Activated T-cell treated with anti-CD3 and anti-CD28 coated beads, Interleukin-2, amount 50 U/mL, for 48 hours (primary cell): ENCODE data around the gene UPK1A.
A peak's percentile ranks its signal among the peaks of the same experiment; 100 is the strongest.

ENCODE experiments used
- DNase-seq, 2 experiments: peaks; one replicate each; pipeline ENCODE4 v3.0.0-alpha.2; 2020

The UPK1A gene

DNA sequence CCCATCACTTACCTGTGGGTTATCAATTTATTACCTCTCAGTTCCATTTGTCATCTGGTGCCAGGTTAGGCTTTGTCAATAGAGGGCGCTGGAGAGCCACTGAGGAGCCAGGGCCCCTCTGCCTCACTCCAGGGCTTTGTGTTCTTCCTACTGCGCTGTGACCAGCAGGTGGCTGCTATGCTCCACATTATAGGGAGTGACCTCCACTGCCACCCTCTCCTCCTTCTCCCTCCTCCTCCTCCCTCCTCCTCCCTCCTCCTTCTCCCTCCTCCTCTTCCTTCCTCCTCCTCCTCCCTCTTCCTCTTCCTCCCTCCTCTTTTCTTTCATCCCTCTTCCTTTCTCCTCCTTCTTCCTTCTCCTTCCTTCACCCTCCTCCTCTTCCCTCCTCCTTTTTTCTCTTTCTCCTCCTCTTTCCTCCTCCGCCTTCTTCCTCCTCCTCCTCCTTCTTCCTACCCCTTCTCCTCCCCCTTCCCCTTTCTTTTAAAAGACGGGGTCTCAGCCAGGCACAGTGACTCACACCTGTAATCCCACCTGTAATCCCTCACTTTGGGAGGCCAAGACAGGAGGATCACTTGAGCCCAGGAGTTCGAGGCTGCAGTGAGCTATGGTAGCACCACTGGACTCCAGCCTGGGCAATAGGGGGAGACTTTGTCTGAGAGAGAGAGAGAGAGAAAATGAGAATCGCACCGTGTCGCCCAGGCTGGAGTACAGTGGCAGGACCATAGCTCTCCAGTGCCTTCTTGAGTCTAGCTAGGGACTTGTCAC lies 27.7 kb downstream of the UPK1A start:
- DNase-seq = peak; percentile 94 to 96

DNA sequence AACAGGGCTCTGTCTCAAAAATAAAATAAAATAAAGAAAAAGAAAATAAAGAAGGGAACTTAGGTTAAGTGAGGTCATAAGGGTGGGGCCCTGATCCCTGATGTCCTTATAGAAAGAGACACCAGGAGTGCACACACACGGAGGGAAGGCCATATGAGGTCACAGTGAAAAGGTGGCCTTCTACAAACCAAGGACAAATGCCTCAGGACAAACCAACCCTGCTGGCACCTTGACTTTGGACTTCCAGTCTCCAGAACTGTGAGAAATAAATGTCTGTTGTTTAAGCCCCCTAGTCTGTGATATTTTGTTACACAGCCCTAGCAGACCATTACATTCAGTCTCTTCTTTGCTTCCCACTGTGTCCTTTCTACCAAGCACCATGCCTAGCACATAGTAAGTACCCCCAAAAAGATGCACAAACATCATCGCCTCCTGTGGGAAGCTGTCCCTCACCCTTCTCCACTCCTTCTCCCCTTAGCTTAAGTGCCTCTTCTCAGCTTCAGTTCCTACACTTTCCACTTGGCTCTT lies 29.6 kb downstream of the UPK1A start:
- no peak for DNase-seq

DNA sequence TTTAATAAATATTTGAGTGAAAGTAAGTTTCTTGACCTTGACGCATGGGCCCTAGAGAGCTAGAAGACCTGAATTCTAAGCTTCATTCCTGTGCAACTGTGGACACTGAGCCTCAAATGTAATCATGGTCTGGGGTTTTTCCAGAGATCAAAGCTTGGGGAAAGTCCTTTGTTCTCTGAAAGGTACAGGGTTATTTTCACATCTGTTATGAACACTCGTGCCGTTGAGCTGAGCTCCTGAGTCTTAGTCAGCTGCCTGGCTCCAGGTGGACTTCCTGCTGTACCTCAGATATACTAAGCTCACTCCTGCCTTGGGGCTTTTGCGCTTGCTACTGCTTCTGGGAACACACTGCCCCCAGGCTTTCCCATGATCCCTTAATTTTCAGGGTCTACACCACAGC lies 30.5 kb downstream of the UPK1A start:
- peak in 1 of 2 experiments; percentile 39 for DNase-seq

- DNase-seq = peak; percentile 93 to 95
These were observed 36.1 kb downstream of the UPK1A start for GRCh38 chr19:35702223-35703012.

DNA sequence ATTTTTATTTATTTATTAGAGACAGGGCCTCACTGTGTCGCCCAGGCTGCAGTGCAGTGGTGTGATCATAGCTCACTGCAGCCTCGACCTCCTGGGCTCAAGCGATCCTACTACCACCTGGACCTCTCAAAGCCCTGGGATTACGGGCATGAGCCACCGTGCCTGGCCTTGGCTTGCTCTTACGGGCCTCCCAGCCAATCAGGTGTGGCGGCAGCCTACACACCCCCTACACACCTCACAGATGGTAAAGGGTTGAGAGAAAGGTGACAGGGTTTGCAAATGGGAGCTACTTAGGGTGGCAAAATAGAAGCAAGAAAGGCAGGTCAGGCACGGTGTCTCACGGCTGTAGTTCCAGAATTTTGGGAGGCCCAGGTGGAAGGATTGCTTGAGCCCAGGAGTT lies 37.0 kb downstream of the UPK1A start:
- DNase-seq = no peak

- DNase-seq = peak in 1 of 2 experiments; percentile 48
These were observed 37.9 kb downstream of the UPK1A start, which contains the start of gene ZBTB32 for GRCh38 chr19:35704218-35704617. Gene ZBTB32 (plus strand): TSS chr19:35704558. CDS start chr19:35714627, 10,069 bp downstream.

DNA sequence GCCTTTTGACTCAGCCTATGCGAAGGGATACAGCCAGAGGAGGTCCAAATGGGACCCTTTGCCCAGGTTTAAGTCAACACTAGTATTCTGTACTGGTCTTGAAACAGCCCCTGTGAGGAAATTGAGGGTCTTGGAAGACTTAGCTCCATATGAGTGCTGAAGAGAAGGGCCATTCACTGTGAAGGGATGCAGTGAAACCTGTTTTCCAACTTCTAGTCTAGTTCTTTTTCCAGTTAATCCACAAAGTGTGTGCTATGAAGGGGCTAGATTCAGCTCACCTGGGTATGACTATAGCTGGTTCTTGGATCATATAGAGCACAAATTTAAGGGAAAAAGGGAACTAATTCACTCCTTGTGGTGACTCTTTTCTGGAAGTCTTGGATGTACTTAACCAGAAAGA lies 42.1 kb downstream of the UPK1A start:
- no peak for DNase-seq

DNA sequence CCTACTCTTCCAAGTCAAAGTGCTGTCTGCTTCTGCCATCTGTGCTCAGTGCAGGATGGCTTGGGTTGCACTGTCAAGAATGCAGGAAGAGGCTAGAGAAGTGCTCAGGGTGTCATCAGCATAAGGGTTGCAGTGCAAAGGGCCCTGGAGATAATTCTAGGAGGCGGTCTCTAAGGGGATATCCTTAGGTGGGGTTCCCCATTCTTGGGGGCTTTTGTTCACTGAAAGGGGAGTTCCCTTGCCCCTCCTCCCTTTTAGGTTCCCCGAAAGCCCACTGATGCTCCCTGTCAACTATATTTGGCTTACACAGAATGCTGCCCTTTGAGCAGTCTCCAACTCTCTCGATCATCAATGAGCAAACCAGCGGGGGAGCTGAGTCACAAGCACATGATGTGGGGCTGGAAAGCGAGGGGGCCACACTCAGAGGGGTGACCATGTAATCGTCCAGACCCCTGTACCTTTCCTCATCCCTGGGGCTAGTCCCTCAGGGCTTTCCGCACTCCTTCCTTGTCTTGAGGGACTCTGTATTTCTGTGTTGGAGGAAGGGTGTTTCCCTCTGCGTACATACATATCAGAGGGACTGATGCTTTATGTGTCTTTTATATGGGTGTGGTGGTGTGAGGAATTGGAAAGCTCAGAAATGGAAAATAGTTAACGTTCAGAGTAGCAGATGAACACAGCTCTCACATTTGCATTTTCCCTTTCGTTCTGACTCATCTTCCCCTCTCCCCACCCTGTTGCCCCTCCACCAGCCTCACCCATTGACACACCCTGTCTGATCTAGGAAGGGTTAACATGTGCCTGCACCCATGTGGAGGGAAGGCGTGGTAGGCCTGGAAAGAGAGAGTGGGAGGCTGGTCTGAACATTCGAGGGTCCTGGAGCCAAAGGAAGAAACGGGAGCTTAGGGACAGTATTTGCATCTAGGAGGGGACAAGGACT lies 44.7 kb downstream of the UPK1A start:
- DNase-seq = peak; percentile 87 to 89

DNA sequence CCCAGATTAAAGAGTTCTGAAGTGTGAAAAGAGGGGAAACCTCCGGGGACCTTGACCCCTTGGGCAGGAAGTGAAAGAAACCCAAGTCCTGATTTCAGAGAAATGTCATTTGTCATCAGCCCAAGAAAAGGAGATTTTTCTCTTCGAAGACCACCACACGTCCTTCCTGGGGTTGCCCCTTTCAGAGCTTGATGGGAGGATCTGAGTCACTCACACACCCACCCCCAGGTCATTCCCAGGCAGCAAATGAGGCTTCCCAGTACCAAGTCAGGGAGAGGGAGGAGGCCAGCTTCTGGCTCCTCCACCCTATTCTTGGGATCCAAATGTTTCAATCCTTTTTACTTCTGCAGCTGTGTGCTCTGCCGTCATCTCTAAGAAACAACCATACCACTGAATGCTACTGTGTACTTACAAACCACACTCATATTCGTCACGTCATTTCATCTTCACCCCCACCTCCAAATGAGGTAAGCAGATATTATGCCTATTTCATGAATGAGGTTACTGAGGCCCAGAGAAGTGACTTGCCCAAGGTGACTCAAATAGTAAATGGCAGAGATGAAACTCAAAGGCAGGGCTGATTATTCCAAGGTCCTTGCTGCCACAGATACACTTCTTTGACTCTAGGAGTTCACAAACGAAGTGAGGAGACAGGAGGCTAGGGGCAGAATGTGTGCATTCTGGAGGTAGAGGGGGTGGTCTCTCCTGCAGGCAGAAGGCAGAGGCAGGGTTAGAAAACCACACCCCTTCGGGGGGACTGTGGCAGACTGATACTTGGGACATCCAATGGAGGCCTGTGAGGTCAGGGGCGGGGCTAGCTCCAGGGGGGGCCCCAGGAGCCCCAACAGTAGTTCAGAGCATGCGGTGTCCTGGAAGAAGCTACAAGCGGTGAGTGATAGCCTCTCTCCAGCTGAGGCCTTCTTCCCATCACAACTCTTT lies 46.5 kb downstream of the UPK1A start:
- DNase-seq = peak; percentile 91 to 92

- no peak for DNase-seq
These were observed 47.2 kb downstream of the UPK1A start for GRCh38 chr19:35713506-35713850.

DNA sequence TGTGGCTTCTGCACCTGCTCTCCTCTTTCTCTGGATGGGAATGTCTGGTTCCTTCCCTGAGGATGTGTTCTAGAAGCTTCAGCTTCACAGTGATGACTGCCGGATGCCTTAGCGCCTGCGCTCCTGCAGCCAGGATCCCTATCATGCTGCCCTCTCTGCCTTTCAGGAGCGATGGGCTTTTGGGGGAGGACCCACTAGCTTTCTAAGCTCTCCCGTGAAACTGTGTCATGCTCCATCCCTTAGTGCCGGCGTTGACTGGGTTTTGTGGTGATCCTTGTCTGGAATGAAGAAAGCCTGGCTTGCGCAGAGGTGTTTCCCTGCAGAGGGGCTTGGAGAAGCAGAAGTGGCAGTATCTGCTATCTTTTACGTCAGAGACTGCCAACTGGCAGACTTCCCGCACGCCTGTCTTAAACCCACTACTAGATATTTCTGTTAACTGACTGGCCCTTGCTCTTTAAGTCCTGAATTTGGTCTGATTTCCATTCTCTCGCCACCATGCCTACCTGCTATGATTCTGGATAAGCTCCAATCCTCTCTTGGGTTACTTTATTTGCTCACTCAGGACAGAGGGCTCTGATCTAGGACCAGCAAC lies 47.7 kb downstream of the UPK1A start:
- no peak for DNase-seq

- peak in 1 of 2 experiments; percentile 63 for DNase-seq
These were observed 48.5 kb downstream of the UPK1A start for GRCh38 chr19:35714601-35715354.

- no peak for DNase-seq
These were observed 49.1 kb downstream of the UPK1A start for GRCh38 chr19:35715355-35715809.

GRCh38 chr19:35715981-35716800 lies 49.9 kb downstream of the UPK1A start:
- DNase-seq = peak; percentile 56

GRCh38 chr19:35716801-35717664 lies 50.7 kb downstream of the UPK1A start:
- DNase-seq = peak; percentile 88

- DNase-seq = peak; percentile 95 to 97
These were observed 51.5 kb downstream of the UPK1A start, which contains the start of gene KMT2B for GRCh38 chr19:35717665-35718344. Gene KMT2B (plus strand): TSS chr19:35718003. CDS start chr19:35718019, 16 bp downstream.

DNA sequence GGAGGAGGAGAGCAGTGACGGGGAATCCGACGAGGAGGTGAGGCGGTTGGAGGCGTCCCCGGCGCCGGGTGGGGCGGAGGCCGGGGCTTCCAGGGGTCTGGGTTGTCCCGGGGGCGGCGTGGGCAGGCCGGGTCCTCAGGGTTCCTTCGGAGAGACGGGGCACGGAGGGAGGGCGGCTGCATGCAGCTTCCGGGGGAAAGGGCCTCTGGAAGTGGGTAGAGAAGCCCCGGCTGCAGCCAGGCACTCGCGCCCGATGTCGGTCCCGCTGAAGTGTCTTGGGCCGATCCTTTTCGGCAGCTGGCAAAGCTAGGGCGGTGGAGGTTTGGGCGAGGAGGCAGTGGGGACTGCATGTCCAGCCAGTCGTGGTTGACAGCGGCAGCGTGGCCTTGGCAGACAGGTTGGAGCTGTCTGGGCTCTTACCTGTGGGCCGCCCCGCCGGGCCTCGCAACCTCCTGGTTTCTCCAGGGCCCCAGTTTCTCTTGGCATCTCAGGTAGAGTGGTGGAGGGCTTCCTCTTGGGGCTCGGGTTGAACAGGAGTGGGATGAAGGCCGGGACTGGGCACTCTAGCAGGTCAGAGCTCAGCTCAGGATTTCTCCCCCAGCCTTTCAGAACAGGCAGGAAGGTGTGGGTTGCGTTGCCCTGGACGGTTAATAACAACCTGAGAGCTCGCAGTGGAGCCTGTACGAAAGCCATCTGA lies 52.2 kb downstream of the UPK1A start:
- peak; percentile 73 to 78 for DNase-seq
